Measurements from ENCODE around the gene SLC35B1. TPM values are rescaled to one million over a fixed set of nuclear protein-coding genes. Genes with fewer than 3 reads are reported as not detected.
A peak's percentile ranks its signal among the peaks of the same experiment; 100 is the strongest.

SLC35B1 gene
- total RNA-seq, 1 donor from 2014 or later, result 67.4 TPM

- no peaks in the 10 kb centered on the region for H3K27me3 Mint-ChIP-seq
- H3K9me3 Mint-ChIP-seq (ENCODE audit: low read depth), result no peaks in the 10 kb centered on the region
- no peak for TF ChIP-seq CTCF (IDR thresholded peaks at IDR 0.05; ENCODE audit: unreplicated experiment)
- H3K36me3 Mint-ChIP-seq (ENCODE audit: insufficient read depth), result peaks cover 16% of the 10 kb centered on the region
- H3K27ac Mint-ChIP-seq, result peak overlapping the region; percentile 57
- no peak for DNase-seq (ENCODE audit: low spot score, unreplicated experiment)
- H3K4me3 Mint-ChIP-seq (ENCODE audit: low read depth), result peak overlapping the region; percentile 54
- peaks cover 11% of the 10 kb centered on the region for H3K4me1 Mint-ChIP-seq (ENCODE audit: low read depth)
Observed at GRCh38 chr17:49705254-49705653, 2.5 kb downstream of the SLC35B1 start.

- TF ChIP-seq CTCF (IDR thresholded peaks at IDR 0.05; ENCODE audit: unreplicated experiment), result peak; percentile 42
- peaks cover 19% of the 10 kb centered on the region for H3K36me3 Mint-ChIP-seq (ENCODE audit: insufficient read depth)
- no peaks in the 10 kb centered on the region for H3K9me3 Mint-ChIP-seq (ENCODE audit: low read depth)
- H3K27me3 Mint-ChIP-seq, result no peaks in the 10 kb centered on the region
- no peak for DNase-seq (ENCODE audit: low spot score, unreplicated experiment)
- no peak overlapping the region for H3K4me3 Mint-ChIP-seq (ENCODE audit: low read depth)
- H3K27ac Mint-ChIP-seq, result no peak overlapping the region
- peaks cover 11% of the 10 kb centered on the region for H3K4me1 Mint-ChIP-seq (ENCODE audit: low read depth)
Observed at GRCh38 chr17:49703557-49704277, 4.0 kb downstream of the SLC35B1 start.

- peaks cover 3% of the 10 kb centered on the region for H3K27me3 Mint-ChIP-seq
- DNase-seq (ENCODE audit: low spot score, unreplicated experiment), result no peak
- peaks cover 19% of the 10 kb centered on the region for H3K36me3 Mint-ChIP-seq (ENCODE audit: insufficient read depth)
- TF ChIP-seq CTCF (IDR thresholded peaks at IDR 0.05; ENCODE audit: unreplicated experiment), result no peak
- H3K27ac Mint-ChIP-seq, result no peak overlapping the region
- H3K4me3 Mint-ChIP-seq (ENCODE audit: low read depth), result no peak overlapping the region
- no peaks in the 10 kb centered on the region for H3K9me3 Mint-ChIP-seq (ENCODE audit: low read depth)
- peaks cover 1% of the 10 kb centered on the region for H3K4me1 Mint-ChIP-seq (ENCODE audit: low read depth)
Observed at GRCh38 chr17:49700960-49701359, 6.8 kb downstream of the SLC35B1 start.

GRCh38 chr17:49699966-49700575 is 7.7 kb downstream of the SLC35B1 start:
- no peak for TF ChIP-seq CTCF (IDR thresholded peaks at IDR 0.05; ENCODE audit: unreplicated experiment)
- Mint-ChIP-seq H3K4me3 (ENCODE audit: low read depth) (no peak overlapping the region), H3K27ac (no peak overlapping the region), H3K4me1 (ENCODE audit: low read depth) (peaks cover 3% of the 10 kb centered on the region), H3K36me3 (ENCODE audit: insufficient read depth) (peaks cover 16% of the 10 kb centered on the region), H3K27me3 (peaks cover 6% of the 10 kb centered on the region), H3K9me3 (ENCODE audit: low read depth) (no peaks in the 10 kb centered on the region)
- DNase-seq (ENCODE audit: low spot score, unreplicated experiment), result no peak

GRCh38 chr17:49698005-49698404 is 9.8 kb downstream of the SLC35B1 start:
- H3K9me3 Mint-ChIP-seq (ENCODE audit: low read depth), result no peaks in the 10 kb centered on the region
- no peak overlapping the region for H3K4me3 Mint-ChIP-seq (ENCODE audit: low read depth)
- peaks cover 4% of the 10 kb centered on the region for H3K4me1 Mint-ChIP-seq (ENCODE audit: low read depth)
- H3K27me3 Mint-ChIP-seq, result peaks cover 14% of the 10 kb centered on the region
- no peak overlapping the region for H3K27ac Mint-ChIP-seq
- no peak for DNase-seq (ENCODE audit: low spot score, unreplicated experiment)
- TF ChIP-seq CTCF (IDR thresholded peaks at IDR 0.05; ENCODE audit: unreplicated experiment), result no peak
- peaks cover 13% of the 10 kb centered on the region for H3K36me3 Mint-ChIP-seq (ENCODE audit: insufficient read depth)
